Spleen (tissue), 7 donors: ENCODE data around the gene PLCG2.

Experiments used
- CTCF ChIP-seq, 11 experiments: fragments of 200-600 bp in 7 of 11; fragments of 450-650 bp in 4 of 11; sonication (generic) in 4 of 11; IDR thresholded peaks in 8 of 11; conservative IDR thresholded peaks in 3 of 11; 1 replicate in 7 of 11; 2 replicates in 4 of 11; pipeline versions ENCODE4 v1.4.0 to v1.8.0; 2016 to 2021; ENCODE audit warnings: antibody characterized with exemption in 11 of 11, inconsistent platforms in 4 of 11, mild to moderate bottlenecking in 1 of 11
- POLR2A ChIP-seq, 3 donors: fragments of 450-650 bp; IDR thresholded peaks; one replicate each; pipeline ENCODE4 v1.5.1; 2017; ENCODE audit warnings: antibody characterized with exemption in 3 of 3, mild to moderate bottlenecking in 1 of 3
- POLR2AphosphoS5 ChIP-seq, 3 donors: sonication (generic); formaldehyde crosslinking; IDR thresholded peaks; one replicate each; pipeline ENCODE4 v1.5.1; 2017; ENCODE audit warnings: antibody characterized with exemption in 3 of 3
- donor health status: DM: no; HTN: no; CAD: no; lungs with moderate emphysema.
- donor health status: DM: no; HTN: no; CAD: no.
- donor health status: DM: no; HTN: no; CAD: no.

- TF ChIP-seq POLR2A (IDR thresholded peaks at IDR 0.05) (no peak), CTCF (IDR thresholded peaks at IDR 0.05 in 8 of 11, conservative IDR thresholded peaks at IDR 0.05 in 3 of 11) (no peak), POLR2AphosphoS5 (IDR thresholded peaks at IDR 0.05) (no peak)
These were observed 64.1 kb downstream of the PLCG2 start for GRCh38 chr16:81843243-81843582.
